ENCODE results near the gene ESPN.

The ESPN gene

GRCh38 chr1:6483017-6483760 is 58.6 kb downstream of the ESPN start:
- H3K9me3 ChIP-seq (ENCODE audit: low read length), result no peaks in the 10 kb centered on the region
- H3K27me3 ChIP-seq (ENCODE audit: control insufficient read depth in 1 of 2, insufficient read depth in 2 of 2, low read length in 2 of 2), result peaks cover 8 to 31% of the 10 kb centered on the region in 2 donors
- no peak overlapping the region for H3K27ac ChIP-seq (ENCODE audit: low read depth, low read length)
- no peak overlapping the region for H3K9ac ChIP-seq (ENCODE audit: low read length)
- H3K4me3 ChIP-seq (ENCODE audit: low read depth in 1 of 2, low read length in 2 of 2), result no peak overlapping the region
- peaks cover 10% of the 10 kb centered on the region for H3K4me1 ChIP-seq (ENCODE audit: insufficient read depth, low read length)
- H3K36me3 ChIP-seq (ENCODE audit: insufficient read depth, low read length), result no peaks in the 10 kb centered on the region

GRCh38 chr1:6483761-6484117 is 59.2 kb downstream of the ESPN start:
- H3K4me1 ChIP-seq (ENCODE audit: insufficient read depth, low read length), result peaks cover 10% of the 10 kb centered on the region
- no peak overlapping the region for H3K27ac ChIP-seq (ENCODE audit: low read depth, low read length)
- no peak overlapping the region for H3K9ac ChIP-seq (ENCODE audit: low read length)
- H3K27me3 ChIP-seq (ENCODE audit: control insufficient read depth in 1 of 2, insufficient read depth in 2 of 2, low read length in 2 of 2), result peaks cover 8 to 32% of the 10 kb centered on the region in 2 donors
- H3K4me3 ChIP-seq (ENCODE audit: low read depth in 1 of 2, low read length in 2 of 2), result no peak overlapping the region
- H3K9me3 ChIP-seq (ENCODE audit: low read length), result no peaks in the 10 kb centered on the region
- no peaks in the 10 kb centered on the region for H3K36me3 ChIP-seq (ENCODE audit: insufficient read depth, low read length)

GRCh38 chr1:6484826-6485167 is 60.2 kb downstream of the ESPN start:
- no peak overlapping the region for H3K27ac ChIP-seq (ENCODE audit: low read depth, low read length)
- no peak overlapping the region for H3K9ac ChIP-seq (ENCODE audit: low read length)
- H3K9me3 ChIP-seq (ENCODE audit: low read length), result no peaks in the 10 kb centered on the region
- peaks cover 8 to 42% of the 10 kb centered on the region in 2 donors for H3K27me3 ChIP-seq (ENCODE audit: control insufficient read depth in 1 of 2, insufficient read depth in 2 of 2, low read length in 2 of 2)
- H3K4me1 ChIP-seq (ENCODE audit: insufficient read depth, low read length), result peaks cover 10% of the 10 kb centered on the region
- H3K4me3 ChIP-seq (ENCODE audit: low read depth in 1 of 2, low read length in 2 of 2), result no peak overlapping the region
- no peaks in the 10 kb centered on the region for H3K36me3 ChIP-seq (ENCODE audit: insufficient read depth, low read length)

- Histone ChIP-seq H3K36me3 (ENCODE audit: insufficient read depth, low read length) (no peaks in the 10 kb centered on the region), H3K27ac (ENCODE audit: low read depth, low read length) (no peak overlapping the region), H3K9me3 (ENCODE audit: low read length) (no peaks in the 10 kb centered on the region), H3K27me3 (ENCODE audit: control insufficient read depth in 1 of 2, insufficient read depth in 2 of 2, low read length in 2 of 2) (peaks cover 8 to 48% of the 10 kb centered on the region in 2 donors), H3K4me1 (ENCODE audit: insufficient read depth, low read length) (peaks cover 15% of the 10 kb centered on the region), H3K9ac (ENCODE audit: low read length) (no peak overlapping the region), H3K4me3 (ENCODE audit: low read depth in 1 of 2, low read length in 2 of 2) (no peak overlapping the region)
These were observed 60.9 kb downstream of the ESPN start for GRCh38 chr1:6485168-6486101.

- peaks cover 24% of the 10 kb centered on the region for H3K4me1 ChIP-seq (ENCODE audit: insufficient read depth, low read length)
- H3K9me3 ChIP-seq (ENCODE audit: low read length), result no peaks in the 10 kb centered on the region
- H3K4me3 ChIP-seq (ENCODE audit: low read depth in 1 of 2, low read length in 2 of 2), result no peak overlapping the region
- no peak overlapping the region for H3K9ac ChIP-seq (ENCODE audit: low read length)
- H3K27me3 ChIP-seq (ENCODE audit: control insufficient read depth in 1 of 2, insufficient read depth in 2 of 2, low read length in 2 of 2), result peaks cover 8 to 48% of the 10 kb centered on the region in 2 donors
- no peak overlapping the region for H3K27ac ChIP-seq (ENCODE audit: low read depth, low read length)
- H3K36me3 ChIP-seq (ENCODE audit: insufficient read depth, low read length), result no peaks in the 10 kb centered on the region
These were observed 61.9 kb downstream of the ESPN start for GRCh38 chr1:6486433-6487011.

- no peak overlapping the region for H3K27ac ChIP-seq (ENCODE audit: low read depth, low read length)
- no peak overlapping the region for H3K4me3 ChIP-seq (ENCODE audit: low read depth in 1 of 2, low read length in 2 of 2)
- peaks cover 24% of the 10 kb centered on the region for H3K4me1 ChIP-seq (ENCODE audit: insufficient read depth, low read length)
- H3K9ac ChIP-seq (ENCODE audit: low read length), result no peak overlapping the region
- H3K36me3 ChIP-seq (ENCODE audit: insufficient read depth, low read length), result no peaks in the 10 kb centered on the region
- peaks cover 8 to 48% of the 10 kb centered on the region in 2 donors for H3K27me3 ChIP-seq (ENCODE audit: control insufficient read depth in 1 of 2, insufficient read depth in 2 of 2, low read length in 2 of 2)
- H3K9me3 ChIP-seq (ENCODE audit: low read length), result no peaks in the 10 kb centered on the region
These were observed 63.4 kb downstream of the ESPN start for GRCh38 chr1:6487804-6488484.

- H3K9me3 ChIP-seq (ENCODE audit: low read length), result no peaks in the 10 kb centered on the region
- H3K27me3 ChIP-seq (ENCODE audit: control insufficient read depth in 1 of 2, insufficient read depth in 2 of 2, low read length in 2 of 2), result peaks cover 8 to 48% of the 10 kb centered on the region in 2 donors
- no peak overlapping the region for H3K4me3 ChIP-seq (ENCODE audit: low read depth in 1 of 2, low read length in 2 of 2)
- H3K4me1 ChIP-seq (ENCODE audit: insufficient read depth, low read length), result peaks cover 24% of the 10 kb centered on the region
- no peak overlapping the region for H3K27ac ChIP-seq (ENCODE audit: low read depth, low read length)
- no peak overlapping the region for H3K9ac ChIP-seq (ENCODE audit: low read length)
- no peaks in the 10 kb centered on the region for H3K36me3 ChIP-seq (ENCODE audit: insufficient read depth, low read length)
These were observed 64.2 kb downstream of the ESPN start for GRCh38 chr1:6488602-6489382.

GRCh38 chr1:6489383-6489765 is 64.8 kb downstream of the ESPN start:
- H3K27ac ChIP-seq (ENCODE audit: low read depth, low read length), result no peak overlapping the region
- no peaks in the 10 kb centered on the region for H3K36me3 ChIP-seq (ENCODE audit: insufficient read depth, low read length)
- peaks cover 24% of the 10 kb centered on the region for H3K4me1 ChIP-seq (ENCODE audit: insufficient read depth, low read length)
- H3K4me3 ChIP-seq (ENCODE audit: low read depth in 1 of 2, low read length in 2 of 2), result no peak overlapping the region
- H3K9me3 ChIP-seq (ENCODE audit: low read length), result no peaks in the 10 kb centered on the region
- H3K27me3 ChIP-seq (ENCODE audit: control insufficient read depth in 1 of 2, insufficient read depth in 2 of 2, low read length in 2 of 2), result peaks cover 8 to 44% of the 10 kb centered on the region in 2 donors
- H3K9ac ChIP-seq (ENCODE audit: low read length), result no peak overlapping the region

GRCh38 chr1:6489799-6490180 is 65.2 kb downstream of the ESPN start:
- Histone ChIP-seq H3K27me3 (ENCODE audit: control insufficient read depth in 1 of 2, insufficient read depth in 2 of 2, low read length in 2 of 2) (peaks cover 8 to 40% of the 10 kb centered on the region in 2 donors), H3K27ac (ENCODE audit: low read depth, low read length) (no peak overlapping the region), H3K9me3 (ENCODE audit: low read length) (no peaks in the 10 kb centered on the region), H3K4me1 (ENCODE audit: insufficient read depth, low read length) (peaks cover 24% of the 10 kb centered on the region), H3K9ac (ENCODE audit: low read length) (no peak overlapping the region), H3K4me3 (ENCODE audit: low read depth in 1 of 2, low read length in 2 of 2) (peak overlapping the region; percentile 65 to 68), H3K36me3 (ENCODE audit: insufficient read depth, low read length) (no peaks in the 10 kb centered on the region)

GRCh38 chr1:6490181-6491080 is 65.9 kb downstream of the ESPN start:
- Histone ChIP-seq H3K27ac (ENCODE audit: low read depth, low read length) (peak overlapping the region; percentile 32), H3K4me1 (ENCODE audit: insufficient read depth, low read length) (peaks cover 24% of the 10 kb centered on the region), H3K27me3 (ENCODE audit: control insufficient read depth in 1 of 2, insufficient read depth in 2 of 2, low read length in 2 of 2) (peaks cover 8 to 34% of the 10 kb centered on the region in 2 donors), H3K4me3 (ENCODE audit: low read depth in 1 of 2, low read length in 2 of 2) (peak overlapping the region; percentile 65 to 68), H3K9me3 (ENCODE audit: low read length) (no peaks in the 10 kb centered on the region), H3K9ac (ENCODE audit: low read length) (no peak overlapping the region), H3K36me3 (ENCODE audit: insufficient read depth, low read length) (no peaks in the 10 kb centered on the region)
